Right lobe of liver (tissue), 4 donors: ENCODE data around the gene CEP76.

ENCODE experiments used
- POLR2A ChIP-seq: fragments of 450-650 bp; IDR thresholded peaks from one replicate; pipeline ENCODE4 v1.6.1; 2017; ENCODE audit warnings: antibody characterized with exemption, mild to moderate bottlenecking
- TF ChIP-seq, protein P1 (sequence below), 4 donors: fragments of 200-600 bp in 3 of 4; fragments of 450-650 bp in 1 of 4; IDR thresholded peaks; one replicate each; pipeline versions ENCODE4 v1.5.1 to v1.8.0; 2016 to 2022; ENCODE audit warnings: antibody characterized with exemption in 4 of 4, mild to moderate bottlenecking in 2 of 4
- donor health status: DM: no; HTN: no; CAD: no.
- donor health status: DM: no; HTN: no; CAD: no.
- donor health status: DM: no; HTN: yes; CAD: no.

DNA sequence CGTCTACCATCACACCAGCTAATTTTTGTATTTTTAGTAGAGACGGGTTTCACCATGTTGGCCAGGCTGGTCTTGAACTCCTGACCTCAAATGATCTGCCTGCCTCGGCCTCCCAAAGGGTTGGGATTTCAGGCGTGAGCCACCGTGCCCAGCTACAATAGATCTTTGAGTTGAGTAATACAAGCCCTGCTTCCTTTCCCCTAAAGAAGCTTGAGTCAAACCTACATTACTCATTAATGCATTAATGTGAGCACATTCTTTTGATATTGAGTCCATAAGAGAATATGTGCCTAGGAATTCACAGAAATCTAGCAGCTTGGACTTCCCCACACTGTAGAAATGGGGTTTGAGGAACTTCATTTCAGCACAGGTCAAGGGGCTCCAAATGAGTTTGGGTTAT is 39.9 kb upstream of the CEP76 start:
- TF ChIP-seq, protein P1, sequence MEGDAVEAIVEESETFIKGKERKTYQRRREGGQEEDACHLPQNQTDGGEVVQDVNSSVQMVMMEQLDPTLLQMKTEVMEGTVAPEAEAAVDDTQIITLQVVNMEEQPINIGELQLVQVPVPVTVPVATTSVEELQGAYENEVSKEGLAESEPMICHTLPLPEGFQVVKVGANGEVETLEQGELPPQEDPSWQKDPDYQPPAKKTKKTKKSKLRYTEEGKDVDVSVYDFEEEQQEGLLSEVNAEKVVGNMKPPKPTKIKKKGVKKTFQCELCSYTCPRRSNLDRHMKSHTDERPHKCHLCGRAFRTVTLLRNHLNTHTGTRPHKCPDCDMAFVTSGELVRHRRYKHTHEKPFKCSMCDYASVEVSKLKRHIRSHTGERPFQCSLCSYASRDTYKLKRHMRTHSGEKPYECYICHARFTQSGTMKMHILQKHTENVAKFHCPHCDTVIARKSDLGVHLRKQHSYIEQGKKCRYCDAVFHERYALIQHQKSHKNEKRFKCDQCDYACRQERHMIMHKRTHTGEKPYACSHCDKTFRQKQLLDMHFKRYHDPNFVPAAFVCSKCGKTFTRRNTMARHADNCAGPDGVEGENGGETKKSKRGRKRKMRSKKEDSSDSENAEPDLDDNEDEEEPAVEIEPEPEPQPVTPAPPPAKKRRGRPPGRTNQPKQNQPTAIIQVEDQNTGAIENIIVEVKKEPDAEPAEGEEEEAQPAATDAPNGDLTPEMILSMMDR (IDR thresholded peaks at IDR 0.05), result no peak
- no peak for TF ChIP-seq POLR2A
